Liver (tissue), 3 donors: Measurements from ENCODE around the gene MGAT5.

Experiments used
- CTCF ChIP-seq: fragments of 150-350 bp; IDR thresholded peaks from 2 replicates; pipeline ENCODE4 v1.5.1; 2017; ENCODE audit warnings: improper control_type of control experiment, low read depth, low read length; ENCODE audit not compliant: missing input control
- EGR1 ChIP-seq, 2 donors: IDR thresholded peaks; 2 replicates each; pipeline ENCODE4 v1.6.1; 2016 to 2018; ENCODE audit warnings: antibody characterized with exemption in 2 of 2, low read depth in 2 of 2
- NR2F2 ChIP-seq: IDR thresholded peaks from 2 replicates; pipeline ENCODE4 v1.6.1; 2016; ENCODE audit warnings: antibody characterized with exemption
- TAF1 ChIP-seq: conservative IDR thresholded peaks from 2 replicates; pipeline ENCODE4 v1.6.1; 2016; ENCODE audit warnings: antibody characterized with exemption, mild to moderate bottlenecking
- donor health status: healthy.
- donor health status: healthy.

DNA sequence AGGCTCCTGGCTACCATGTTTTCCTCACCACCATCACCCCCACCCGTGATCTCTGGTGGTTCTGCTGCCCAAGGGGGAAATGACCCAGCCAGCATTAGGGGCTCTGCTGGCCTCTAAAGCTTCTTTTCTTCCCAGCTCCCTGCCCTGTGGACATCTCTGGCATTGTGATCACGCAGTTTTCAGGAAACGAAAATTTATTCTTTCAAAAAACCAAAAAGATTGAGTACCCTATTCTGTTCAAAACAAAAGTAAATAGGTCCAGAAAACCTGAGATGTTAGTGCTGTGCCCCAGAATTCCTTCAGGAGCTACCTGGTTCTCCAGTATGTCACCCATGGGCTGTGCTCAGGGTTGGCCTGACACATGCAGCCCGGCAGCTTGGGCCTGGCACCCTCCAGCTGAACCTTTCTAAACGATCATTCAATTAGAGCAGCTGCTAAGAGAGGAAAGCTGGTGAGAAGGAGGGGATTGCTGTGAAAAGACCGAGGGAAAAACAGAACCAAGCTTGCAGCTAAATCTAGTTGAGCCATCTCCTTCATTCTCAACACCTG is 157.5 kb downstream of the MGAT5 start:
- no peak for TF ChIP-seq EGR1 (IDR thresholded peaks at IDR 0.05; ENCODE audit: low read depth in 2 of 2)
- TF ChIP-seq CTCF, result no peak
- no peak for TF ChIP-seq NR2F2
- no peak for TF ChIP-seq TAF1
